Gastrocnemius medialis (tissue), 4 donors: ENCODE data around the gene GPR146. TPM values are rescaled to one million over a fixed set of nuclear protein-coding genes. Genes with fewer than 3 reads are reported as not detected.
A peak's percentile ranks its signal among the peaks of the same experiment; 100 is the strongest.

Experiments
- ATAC-seq, 2 donors: fragments of 150-250 bp; one replicate each; pipeline ENCODE4 v1.9.1; 2016
- DNase-seq, 2 donors: peaks; one replicate each; pipeline ENCODE4 v3.0.0-alpha.2; 2019
- H3K27ac ChIP-seq, 4 donors: fragments of 200-600 bp; sonication (generic); 1 replicate in 1 of 4; 2 replicates in 3 of 4; pipeline ENCODE4 v1.5.1; 2016 to 2018; ENCODE audit warnings: mild to moderate bottlenecking in 2 of 4, moderate library complexity in 1 of 4
- H3K27me3 ChIP-seq, 3 donors: fragments of 200-600 bp; sonication (generic) in 2 of 3; 1 replicate in 1 of 3; 2 replicates in 2 of 3; pipeline versions ENCODE4 v1.5.1 to v1.6.0; 2016 to 2019; ENCODE audit warnings: mild to moderate bottlenecking in 1 of 3, moderate library complexity in 1 of 3
- H3K36me3 ChIP-seq, 2 donors: fragments of 200-600 bp; sonication (generic) in 1 of 2; one replicate each; pipeline ENCODE4 v1.5.1; 2017 to 2018
- H3K4me1 ChIP-seq, 2 donors: fragments of 200-600 bp; sonication (generic) in 1 of 2; one replicate each; pipeline ENCODE4 v1.5.1; 2016 to 2017; ENCODE audit warnings: mild to moderate bottlenecking in 2 of 2
- H3K4me3 ChIP-seq, 4 donors: fragments of 200-600 bp; sonication (generic) in 3 of 4; 1 replicate in 1 of 4; 2 replicates in 3 of 4; pipeline ENCODE4 v1.5.1; 2016 to 2019; ENCODE audit warnings: mild to moderate bottlenecking in 2 of 4
- H3K9me3 ChIP-seq, 3 donors: fragments of 200-600 bp; sonication (generic) in 2 of 3; 1 replicate in 1 of 3; 2 replicates in 2 of 3; pipeline ENCODE4 v1.5.1; 2016 to 2019
- POLR2A ChIP-seq, 2 donors: fragments of 450-650 bp; IDR thresholded peaks; one replicate each; pipeline ENCODE4 v1.6.1; 2017; ENCODE audit warnings: antibody characterized with exemption in 2 of 2, mild to moderate bottlenecking in 2 of 2, moderate library complexity in 2 of 2
- in situ Hi-C, 4 donors: fragments of 200-750 bp; cut with MboI; loops; one replicate each; pipeline versions ENCODE4 v1.15.0 to v1.8.0; 2017; ENCODE audit warnings: low sequenced_read_pairs in 4 of 4
- intact Hi-C: fragments of 100-400 bp; cut with DNase I; formaldehyde crosslinking; loops from one replicate; pipeline ENCODE4 v1.15.1; 2023; ENCODE audit warnings: low total_unique reads
- total RNA-seq, 4 donors: library from RNA; depleted of rRNA; stranded (reverse); fragments of >200 nt; gene quantifications; one replicate each; pipeline versions ENCODE4 v1.1.0 to v1.2.3, GENCODE V29; 2016
- TF ChIP-seq, protein P1 (sequence below), 5 experiments: fragments of 450-650 bp in 3 of 5; fragments of 200-600 bp in 2 of 5; sonication (generic) in 2 of 5; IDR thresholded peaks in 4 of 5; conservative IDR thresholded peaks in 1 of 5; 1 replicate in 4 of 5; 2 replicates in 1 of 5; pipeline ENCODE4 v1.5.1; 2016 to 2019; ENCODE audit warnings: antibody characterized with exemption in 5 of 5, mild to moderate bottlenecking in 3 of 5, moderate library complexity in 3 of 5

GPR146 gene
- total RNA-seq, 4 donors from 2014 or later, result 23.3 to 43.8 (median 29.5) TPM

DNA sequence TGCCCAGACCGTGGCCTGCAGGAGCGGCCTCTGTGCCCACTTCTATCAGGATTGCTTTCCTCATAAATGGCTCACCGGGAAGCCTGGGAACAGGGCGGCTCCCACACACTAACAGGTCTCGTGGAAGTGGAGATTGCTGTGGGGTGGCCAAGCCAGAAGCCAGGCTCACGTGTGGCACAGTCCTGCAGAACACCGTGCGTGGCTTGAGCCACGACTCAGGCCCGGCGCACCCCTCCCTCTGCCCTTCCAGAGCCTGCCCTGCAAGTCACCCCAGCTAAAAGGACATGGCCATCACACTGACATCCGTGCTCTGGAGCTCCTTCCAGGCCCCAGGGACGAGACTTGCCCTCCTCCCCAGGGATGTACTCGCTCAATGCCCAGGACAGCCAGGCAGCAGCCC, 50.5 kb downstream of the GPR146 start:
- H3K27me3 ChIP-seq, result no peaks in the 10 kb centered on the region
- intact Hi-C loops, result no loop called here
- ATAC-seq (no peak), DNase-seq (no peak)
- no peaks in the 10 kb centered on the region for H3K9me3 ChIP-seq
- no peak overlapping the region for H3K4me3 ChIP-seq
- in situ Hi-C loops, result no loop called here
- peaks cover 5 to 8% of the 10 kb centered on the region in 2 donors for H3K4me1 ChIP-seq
- H3K36me3 ChIP-seq, result no peaks in the 10 kb centered on the region
- TF ChIP-seq, protein P1, sequence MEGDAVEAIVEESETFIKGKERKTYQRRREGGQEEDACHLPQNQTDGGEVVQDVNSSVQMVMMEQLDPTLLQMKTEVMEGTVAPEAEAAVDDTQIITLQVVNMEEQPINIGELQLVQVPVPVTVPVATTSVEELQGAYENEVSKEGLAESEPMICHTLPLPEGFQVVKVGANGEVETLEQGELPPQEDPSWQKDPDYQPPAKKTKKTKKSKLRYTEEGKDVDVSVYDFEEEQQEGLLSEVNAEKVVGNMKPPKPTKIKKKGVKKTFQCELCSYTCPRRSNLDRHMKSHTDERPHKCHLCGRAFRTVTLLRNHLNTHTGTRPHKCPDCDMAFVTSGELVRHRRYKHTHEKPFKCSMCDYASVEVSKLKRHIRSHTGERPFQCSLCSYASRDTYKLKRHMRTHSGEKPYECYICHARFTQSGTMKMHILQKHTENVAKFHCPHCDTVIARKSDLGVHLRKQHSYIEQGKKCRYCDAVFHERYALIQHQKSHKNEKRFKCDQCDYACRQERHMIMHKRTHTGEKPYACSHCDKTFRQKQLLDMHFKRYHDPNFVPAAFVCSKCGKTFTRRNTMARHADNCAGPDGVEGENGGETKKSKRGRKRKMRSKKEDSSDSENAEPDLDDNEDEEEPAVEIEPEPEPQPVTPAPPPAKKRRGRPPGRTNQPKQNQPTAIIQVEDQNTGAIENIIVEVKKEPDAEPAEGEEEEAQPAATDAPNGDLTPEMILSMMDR (IDR thresholded peaks at IDR 0.05 in 4 of 5, conservative IDR thresholded peaks at IDR 0.05 in 1 of 5), result no peak
- TF ChIP-seq POLR2A (IDR thresholded peaks at IDR 0.05), result no peak
- no peak overlapping the region for H3K27ac ChIP-seq

DNA sequence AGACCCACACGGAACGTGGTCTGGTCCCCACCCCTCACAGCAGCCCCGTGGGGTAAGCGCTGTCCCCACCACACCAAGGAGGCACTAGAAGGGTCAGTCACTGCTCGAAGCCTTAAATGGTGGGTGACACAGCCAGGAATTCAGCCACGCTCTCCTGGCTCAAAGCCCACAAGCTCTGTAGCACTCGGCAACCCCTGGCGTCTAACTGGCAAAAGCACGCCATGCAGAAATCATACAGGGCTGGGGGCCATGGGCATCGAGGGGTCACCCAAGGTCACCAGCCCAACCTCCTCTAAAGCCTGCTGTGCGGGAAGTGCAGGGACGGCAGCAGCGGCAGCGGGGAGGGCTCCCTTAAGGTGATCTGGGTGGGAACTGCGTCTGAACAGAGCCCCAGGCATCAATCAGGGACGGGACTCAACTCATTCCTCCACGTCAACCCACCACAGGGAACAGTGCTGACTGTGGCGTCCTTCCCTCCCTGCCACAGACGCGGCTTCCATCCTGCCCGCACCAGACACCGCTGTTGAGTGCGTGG, 51.3 kb downstream of the GPR146 start:
- no peaks in the 10 kb centered on the region for H3K36me3 ChIP-seq
- H3K9me3 ChIP-seq, result no peaks in the 10 kb centered on the region
- intact Hi-C loops (no loop called here), in situ Hi-C loops (no loop called here)
- ATAC-seq (peak; percentile 6 to 15), DNase-seq (no peak)
- H3K4me1 ChIP-seq, result peaks cover 5 to 8% of the 10 kb centered on the region in 2 donors
- H3K27ac ChIP-seq, result peak overlapping the region in 2 of 4 donors; percentile 38 to 58
- no peaks in the 10 kb centered on the region for H3K27me3 ChIP-seq
- H3K4me3 ChIP-seq, result peak overlapping the region; percentile 39 to 45 (median 44)
- TF ChIP-seq, protein P1 (IDR thresholded peaks at IDR 0.05 in 4 of 5, conservative IDR thresholded peaks at IDR 0.05 in 1 of 5), result no peak
- no peak for TF ChIP-seq POLR2A (IDR thresholded peaks at IDR 0.05)

DNA sequence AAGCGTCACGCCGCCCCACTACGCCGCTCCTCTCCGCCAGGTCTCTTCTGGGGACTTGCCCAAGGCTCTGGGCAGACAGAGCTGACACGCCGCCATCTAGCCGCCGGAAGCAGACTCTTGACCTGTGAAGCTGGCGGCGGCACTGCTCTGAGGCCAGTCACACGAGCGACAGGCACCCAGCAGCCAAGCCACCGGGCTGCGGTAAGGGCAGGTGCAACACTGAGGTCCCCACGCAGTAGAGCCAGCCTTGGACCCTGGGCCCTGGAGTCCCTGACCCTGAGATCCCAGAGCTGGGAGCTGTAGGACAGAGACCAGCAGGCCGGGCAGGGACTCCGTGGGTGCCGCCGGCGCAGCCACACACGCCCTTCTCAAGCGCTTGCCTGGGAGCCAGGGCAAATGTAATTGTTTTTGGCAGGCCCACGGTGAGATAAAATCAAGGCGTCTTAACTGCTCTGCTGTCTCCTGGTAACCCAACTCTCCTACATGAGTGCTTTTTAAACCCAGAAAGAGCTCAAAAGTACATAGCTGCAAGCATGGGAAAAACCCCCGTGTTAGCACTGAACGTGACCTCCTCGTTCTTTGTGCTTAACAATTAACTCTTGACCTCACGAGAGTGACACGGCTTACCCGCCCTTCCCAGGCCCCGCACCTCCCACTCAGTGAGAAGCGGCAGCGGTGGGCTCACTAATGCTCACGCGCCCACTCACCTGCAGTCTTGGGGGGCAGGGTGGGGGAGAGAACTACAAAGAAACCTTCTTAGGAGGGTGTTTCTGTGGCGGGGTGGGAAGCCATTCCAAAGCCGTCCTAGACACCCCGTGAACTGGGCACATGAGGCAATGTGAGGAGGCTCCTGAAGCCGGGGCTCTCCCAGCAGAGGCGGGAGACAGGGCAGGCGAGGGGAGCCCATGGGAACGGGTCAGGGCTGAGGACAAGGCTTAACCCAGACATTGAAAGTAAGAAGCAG, 52.1 kb downstream of the GPR146 start:
- H3K9me3 ChIP-seq, result no peaks in the 10 kb centered on the region
- peak overlapping the region in 2 of 4 donors; percentile 38 to 58 for H3K27ac ChIP-seq
- DNase-seq (peak in 1 of 2 donors; percentile 57), ATAC-seq (peak; percentile 51 to 72)
- TF ChIP-seq, protein P1 (IDR thresholded peaks at IDR 0.05 in 4 of 5, conservative IDR thresholded peaks at IDR 0.05 in 1 of 5), result no peak
- no peak for TF ChIP-seq POLR2A (IDR thresholded peaks at IDR 0.05)
- no peaks in the 10 kb centered on the region for H3K27me3 ChIP-seq
- in situ Hi-C loops (no loop called here), intact Hi-C loops (no loop called here)
- H3K4me3 ChIP-seq, result peak overlapping the region; percentile 39 to 45 (median 44)
- no peaks in the 10 kb centered on the region for H3K36me3 ChIP-seq
- peaks cover 5 to 8% of the 10 kb centered on the region in 2 donors for H3K4me1 ChIP-seq

DNA sequence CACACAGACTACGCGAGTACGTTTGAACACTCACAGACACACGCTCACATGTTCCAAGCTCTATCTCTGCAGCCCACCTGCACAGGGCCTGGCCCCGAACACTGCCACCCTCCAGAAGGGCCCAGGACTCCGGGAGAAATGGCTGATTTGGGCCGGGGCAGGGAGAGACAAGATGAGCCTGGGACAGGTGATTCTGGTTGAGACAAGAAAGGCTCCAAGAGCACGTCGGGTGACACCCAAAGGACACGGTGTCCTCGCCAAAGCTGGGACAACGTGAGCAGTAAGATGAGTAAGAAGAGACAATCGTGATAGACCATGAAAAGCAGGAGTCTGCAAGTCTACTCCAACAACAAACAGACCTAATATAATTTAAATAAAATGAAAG, 52.8 kb downstream of the GPR146 start:
- TF ChIP-seq, protein P1 (IDR thresholded peaks at IDR 0.05 in 4 of 5, conservative IDR thresholded peaks at IDR 0.05 in 1 of 5), result no peak
- no peak for TF ChIP-seq POLR2A (IDR thresholded peaks at IDR 0.05)
- DNase-seq (no peak), ATAC-seq (no peak)

More for the DNA sequence above, 52.8 kb downstream of the GPR146 start:
- Histone ChIP-seq H3K4me1 (peaks cover 5 to 8% of the 10 kb centered on the region in 2 donors), H3K36me3 (no peaks in the 10 kb centered on the region), H3K4me3 (no peak overlapping the region), H3K27ac (no peak overlapping the region), H3K9me3 (no peaks in the 10 kb centered on the region), H3K27me3 (no peaks in the 10 kb centered on the region)
- in situ Hi-C loops, result no loop called here
- intact Hi-C loops, result no loop called here
